IMR-90 (cell line): ENCODE results near the gene PALS1.

ENCODE experiments used
- BHLHE40 ChIP-seq: fragments of 150-350 bp; IDR thresholded peaks from 2 replicates; pipeline ENCODE4 v1.6.1; 2016; ENCODE audit warnings: mild to moderate bottlenecking, low read depth, low read length
- CHD1 ChIP-seq: IDR thresholded peaks from 2 replicates; pipeline ENCODE4 v1.6.1; 2012; ENCODE audit warnings: low read depth, low read length, improper control_type of control experiment
- CTCF ChIP-seq: conservative IDR thresholded peaks from 2 replicates; pipeline ENCODE4 v1.5.1; 2012; ENCODE audit warnings: mild to moderate bottlenecking, low read depth, low read length, improper control_type of control experiment
- MAFK ChIP-seq: IDR thresholded peaks from 2 replicates; pipeline ENCODE4 v1.6.1; 2012; ENCODE audit warnings: low read depth, low read length, improper control_type of control experiment
- MAZ ChIP-seq: IDR thresholded peaks from 2 replicates; pipeline ENCODE4 v1.6.1; 2012; ENCODE audit warnings: low read depth, mild to moderate bottlenecking, low read length, improper control_type of control experiment, moderate library complexity, borderline replicate concordance
- MXI1 ChIP-seq: IDR thresholded peaks from 2 replicates; pipeline ENCODE4 v1.6.1; 2012; ENCODE audit warnings: low read depth, mild to moderate bottlenecking, low read length, moderate library complexity, borderline replicate concordance
- NFE2L2 ChIP-seq: fragments of 150-350 bp; IDR thresholded peaks from 2 replicates; pipeline ENCODE4 v1.6.1; 2016; ENCODE audit warnings: low read depth, mild to moderate bottlenecking, low read length
- POLR2A ChIP-seq: IDR thresholded peaks from 2 replicates; pipeline ENCODE4 v1.6.1; 2012; ENCODE audit warnings: mild to moderate bottlenecking, low read depth, low read length
- RAD21 ChIP-seq: IDR thresholded peaks from 2 replicates; pipeline ENCODE4 v1.6.1; 2012; ENCODE audit warnings: low read length, improper control_type of control experiment
- RCOR1 ChIP-seq: IDR thresholded peaks from 2 replicates; pipeline ENCODE4 v1.6.1; 2012; ENCODE audit warnings: mild to moderate bottlenecking, low read length, improper control_type of control experiment; ENCODE audit not compliant: insufficient replicate concordance
- RFX5 ChIP-seq: IDR thresholded peaks from 2 replicates; pipeline ENCODE4 v1.8.0; 2012; ENCODE audit warnings: low read depth, mild to moderate bottlenecking, low read length, moderate library complexity
- SMC3 ChIP-seq: fragments of 150-350 bp; IDR thresholded peaks from 2 replicates; pipeline ENCODE4 v1.6.1; 2016; ENCODE audit warnings: low read depth, mild to moderate bottlenecking, antibody characterized with exemption, low read length, moderate library complexity

- TF ChIP-seq MAFK, result no peak
- TF ChIP-seq CTCF, result no peak
- TF ChIP-seq BHLHE40, result no peak
- no peak for TF ChIP-seq RFX5
- no peak for TF ChIP-seq CHD1
- TF ChIP-seq POLR2A, result no peak
- TF ChIP-seq MXI1, result no peak
- TF ChIP-seq RAD21, result no peak
- no peak for TF ChIP-seq SMC3
- no peak for TF ChIP-seq MAZ
- TF ChIP-seq RCOR1, result no peak
- TF ChIP-seq NFE2L2, result no peak
Observed at GRCh38 chr14:67265131-67265530, 23.9 kb downstream of the PALS1 start.
